ENCODE results near the gene PIH1D1. TPM values are rescaled to one million over a fixed set of nuclear protein-coding genes. Genes with fewer than 3 reads are reported as not detected.
"Not testable (repeated sequence)": the region's sequence is repeated elsewhere in the genome, so short reads cannot be mapped to it uniquely, and the experiment has no call there.

The PIH1D1 gene
- total RNA-seq, 2 donors from 2014 or later: 62.9 to 74.1 TPM

DNA sequence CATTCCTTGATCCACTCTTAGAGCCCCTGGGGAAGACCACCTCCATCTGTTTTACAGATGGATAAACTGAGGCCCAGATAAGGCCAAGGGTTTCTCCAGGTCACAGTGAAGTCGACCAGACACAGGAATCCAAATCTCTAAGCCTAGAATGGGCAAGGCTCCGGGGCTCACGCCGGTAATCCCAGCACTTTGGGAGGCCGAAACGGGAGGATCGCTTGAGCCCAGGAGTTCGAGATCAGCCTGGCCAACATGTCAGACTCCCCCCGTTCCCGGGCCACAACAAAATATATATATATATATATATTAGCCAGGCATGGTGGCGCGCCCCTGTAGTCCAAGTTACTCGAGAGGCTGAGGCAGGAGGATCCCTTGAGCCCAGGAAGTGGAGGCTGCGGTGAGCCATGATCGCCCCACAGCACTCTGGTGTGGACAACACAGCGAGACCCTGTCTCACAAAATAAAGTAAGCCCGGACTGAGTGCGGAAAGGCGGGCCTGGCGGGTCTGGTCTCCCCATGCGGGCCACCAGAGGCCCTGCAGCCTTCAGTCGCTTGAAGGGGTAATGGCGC lies 35.2 kb upstream of the PIH1D1 start:
- intact Hi-C loops (cut with DNase I, micrococcal nuclease): no loop called here
- DNase-seq (no peak), ATAC-seq (no peak)

DNA sequence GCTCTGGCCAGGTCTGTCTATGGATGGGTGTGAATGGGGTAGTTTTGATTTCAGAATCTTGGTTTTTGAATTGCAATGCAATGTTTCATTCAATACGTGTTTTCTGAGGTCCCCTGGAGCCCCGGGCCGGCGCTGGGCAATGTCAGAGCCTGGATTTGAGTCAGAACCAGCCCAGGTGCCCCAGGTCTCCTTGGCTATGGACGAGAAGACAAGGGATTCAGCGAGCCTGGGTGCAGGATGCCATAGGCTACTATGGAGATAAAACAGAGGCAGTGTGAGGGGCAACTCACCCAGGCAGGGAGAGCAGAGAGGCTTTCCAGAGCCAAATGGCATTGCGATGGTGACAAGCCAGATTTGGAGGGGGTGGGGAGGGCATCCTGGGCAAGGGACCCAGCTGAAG lies 34.6 kb upstream of the PIH1D1 start:
- DNase-seq: no peak
- no peak for ATAC-seq
- intact Hi-C loops (cut with DNase I, micrococcal nuclease): no loop called here

DNA sequence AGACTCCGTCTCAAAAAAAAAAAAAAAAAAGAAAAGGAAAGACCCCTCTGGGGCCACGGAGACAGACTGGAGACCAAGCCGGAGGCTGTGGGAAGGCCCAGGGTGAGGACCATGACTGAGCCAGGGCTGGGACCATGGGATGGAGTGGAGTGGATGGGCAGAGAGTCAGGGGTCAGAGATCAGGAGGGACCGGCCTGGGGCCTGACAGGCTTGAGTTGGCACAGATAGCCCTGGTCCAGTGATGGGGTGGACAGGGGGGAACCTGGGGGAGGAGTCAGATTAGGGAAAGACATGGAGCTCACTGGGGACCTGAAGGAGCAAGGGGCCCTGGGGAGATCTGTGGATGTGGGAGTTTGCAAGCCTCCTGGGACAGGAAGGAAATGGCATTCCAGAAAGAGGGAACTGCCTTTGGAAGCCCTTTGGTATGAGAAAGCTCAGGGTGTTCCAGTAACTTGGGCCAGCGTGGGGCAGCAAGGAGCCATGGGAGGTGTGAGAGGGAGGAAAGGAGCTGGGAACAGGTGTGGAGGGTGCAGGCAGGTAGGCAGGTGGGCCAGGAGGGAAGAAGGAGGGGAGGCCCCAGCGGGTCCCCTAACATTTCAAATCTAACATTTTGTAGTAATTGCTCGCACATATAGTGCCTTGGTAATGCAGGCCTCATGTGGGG lies 29.5 kb upstream of the PIH1D1 start:
- ATAC-seq: no peak
- intact Hi-C loops (cut with DNase I, micrococcal nuclease): no loop called here
- DNase-seq: no peak

DNA sequence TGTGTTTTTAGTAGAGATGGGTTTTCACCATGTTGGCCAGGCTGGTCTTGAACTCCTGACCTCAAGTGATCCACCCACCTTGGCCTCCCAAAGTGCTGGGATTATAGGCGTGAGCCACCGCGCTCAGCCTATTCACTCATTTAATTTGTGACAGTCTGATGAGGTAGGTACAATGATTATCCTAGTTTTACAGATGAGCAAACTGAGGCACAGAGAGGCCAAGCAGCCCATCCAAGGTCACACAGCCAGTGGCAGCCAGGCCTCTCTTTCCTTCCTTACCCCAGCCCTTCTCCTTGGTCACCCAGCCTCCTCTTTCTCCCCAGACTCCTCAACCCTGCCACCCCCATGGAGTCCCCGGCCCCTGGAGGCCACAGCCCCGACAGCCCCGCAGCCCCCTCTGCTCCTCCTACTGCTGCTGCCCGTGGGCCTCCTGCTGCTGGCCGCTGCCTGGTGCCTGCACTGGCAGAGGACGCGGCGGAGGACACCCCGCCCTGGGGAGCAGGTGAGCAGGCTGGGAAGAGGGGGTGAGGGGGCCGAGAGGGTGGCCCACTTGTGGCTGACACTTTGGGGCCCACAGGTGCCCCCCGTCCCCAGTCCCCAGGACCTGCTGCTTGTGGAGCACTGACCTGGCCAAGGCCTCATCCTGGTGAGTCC lies 28.5 kb upstream of the PIH1D1 start:
- no peak for ATAC-seq
- no peak for DNase-seq
- intact Hi-C loops (cut with DNase I, micrococcal nuclease): no loop called here

DNA sequence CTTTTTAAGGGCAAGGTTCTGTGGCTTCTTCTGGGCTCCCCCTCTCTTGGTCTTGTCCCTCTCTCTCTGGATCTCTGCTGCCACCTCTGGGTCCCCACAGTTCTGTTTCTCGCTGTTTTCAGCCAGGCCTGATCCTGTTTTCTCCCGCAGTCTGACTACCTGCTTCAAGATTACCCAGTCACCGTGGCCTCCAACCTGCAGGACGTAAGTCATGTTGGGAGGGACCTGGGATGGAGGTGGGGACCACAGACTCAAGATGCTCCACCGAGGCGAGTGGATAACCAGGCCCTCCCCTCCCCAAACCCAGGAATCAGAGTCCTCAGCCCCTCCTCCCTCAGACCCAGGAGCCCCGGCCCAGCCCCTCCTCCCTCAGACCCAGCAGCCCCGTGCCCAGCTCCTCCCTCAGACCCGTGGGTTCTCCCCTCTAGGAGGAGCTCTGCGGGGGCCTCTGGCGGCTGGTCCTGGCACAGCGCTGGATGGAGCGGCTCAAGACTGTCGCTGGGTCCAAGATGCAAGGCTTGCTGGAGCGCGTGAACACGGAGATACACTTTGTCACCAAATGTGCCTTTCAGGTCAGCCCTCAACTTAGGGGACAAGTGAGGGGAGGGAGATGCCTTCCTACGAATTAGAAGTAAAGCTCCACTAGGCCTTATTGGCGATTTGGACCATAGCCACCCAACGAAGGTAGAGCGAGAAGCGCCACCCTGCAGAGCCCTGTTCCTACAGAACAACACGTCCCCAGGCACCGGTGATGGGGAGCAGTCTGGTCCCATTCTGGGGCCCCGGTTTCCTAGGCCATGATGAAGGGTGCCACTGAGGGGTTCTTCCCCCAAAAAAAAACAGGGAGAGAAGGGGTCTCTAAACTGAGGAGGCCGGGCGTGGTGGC lies 24.6 kb upstream of the PIH1D1 start:
- DNase-seq: peak in 1 of 2 donors; percentile 44
- intact Hi-C loops (cut with DNase I, micrococcal nuclease): no loop called here
- ATAC-seq: no peak

DNA sequence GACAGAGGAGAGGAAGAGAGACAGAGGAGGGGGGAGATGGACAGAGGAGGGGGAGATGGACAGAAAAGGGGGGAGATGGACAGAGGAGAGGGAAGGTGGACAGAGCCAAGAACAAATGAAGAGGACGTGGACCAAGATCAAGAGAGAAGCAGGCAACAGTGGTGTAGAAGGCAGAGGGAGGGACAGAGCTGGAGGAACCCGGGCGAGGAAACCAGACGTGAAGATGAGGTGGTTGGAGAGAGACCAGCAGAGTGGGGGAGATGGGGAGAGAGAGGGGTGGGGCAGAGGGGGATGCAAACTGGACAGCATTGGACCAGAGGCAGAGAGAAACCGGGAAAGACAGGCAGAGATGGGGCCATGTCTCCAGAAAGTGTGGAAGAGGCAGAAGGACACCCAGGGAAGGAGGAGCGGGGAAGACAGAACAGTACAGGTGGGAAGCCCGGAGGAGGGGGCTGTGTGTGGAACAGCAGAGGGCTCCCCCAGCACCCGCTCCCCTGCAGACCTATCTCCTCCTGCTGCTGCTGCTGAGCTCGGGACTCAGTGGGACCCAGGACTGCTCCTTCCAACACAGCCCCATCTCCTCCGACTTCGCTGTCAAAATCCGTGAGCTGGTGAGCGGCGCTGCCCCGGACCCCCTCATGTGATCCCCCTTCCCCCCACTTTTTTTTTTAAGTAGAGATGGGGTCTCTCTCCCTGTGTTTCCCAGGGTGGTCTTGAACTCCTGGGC lies 23.7 kb upstream of the PIH1D1 start:
- DNase-seq (no peak), ATAC-seq (no peak)
- intact Hi-C loops (cut with DNase I, micrococcal nuclease): no loop called here

DNA sequence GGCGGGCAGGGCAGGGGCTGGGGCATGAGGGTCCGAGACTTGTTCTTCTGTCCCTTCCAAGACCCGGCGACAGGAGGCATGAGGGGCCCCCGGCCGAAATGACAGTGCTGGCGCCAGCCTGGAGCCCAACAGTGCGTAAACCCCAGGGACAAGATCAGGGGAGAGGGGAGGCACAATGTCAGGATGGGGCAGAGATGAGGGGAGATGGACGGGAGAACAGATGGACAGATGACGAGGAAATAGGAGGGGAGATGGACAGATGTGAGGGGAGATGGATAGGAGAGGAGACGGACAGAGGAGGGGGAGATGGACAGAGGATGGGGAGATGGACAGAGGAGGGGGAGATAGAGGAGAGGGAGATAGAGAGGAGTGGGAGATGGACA lies 22.9 kb upstream of the PIH1D1 start:
- ATAC-seq (no peak), DNase-seq (no peak)
- intact Hi-C loops (cut with DNase I, micrococcal nuclease): no loop called here

DNA sequence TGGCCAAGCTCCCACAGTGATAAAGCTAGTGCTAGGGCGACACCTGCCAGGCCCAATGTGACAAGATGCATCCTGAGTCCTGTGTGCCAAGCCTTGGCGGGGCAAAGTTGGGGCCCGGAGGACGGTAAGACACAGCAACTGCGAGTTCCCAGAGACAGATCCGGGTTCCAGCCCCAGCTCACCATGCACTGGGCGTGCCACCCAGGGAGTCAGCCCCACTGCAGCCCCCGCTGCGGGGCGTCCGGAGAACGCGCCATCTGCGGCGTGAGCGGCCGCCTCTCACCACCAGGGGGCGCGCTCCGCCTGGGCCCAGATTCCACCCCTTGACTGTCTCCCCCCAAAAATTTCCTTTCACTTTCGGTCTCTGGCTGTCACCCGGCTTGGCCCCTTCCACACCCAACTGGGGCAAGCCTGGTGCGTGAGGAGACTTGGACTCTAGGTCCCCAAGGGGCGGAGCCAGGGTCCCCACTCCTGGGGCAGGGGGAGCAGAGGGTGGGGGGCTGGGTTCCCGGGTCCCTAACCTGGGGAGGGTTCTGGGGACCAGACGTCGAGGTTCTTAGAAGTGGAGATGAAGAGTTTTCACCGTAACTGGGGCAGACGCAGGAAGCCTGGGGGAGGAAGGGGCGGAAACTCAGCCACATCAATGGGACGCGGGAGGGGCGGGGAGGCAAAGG lies 22.4 kb upstream of the PIH1D1 start, which contains the start of gene FLT3LG:
FLT3LG (plus strand) TSS at position 348 of the 674 bp plus-strand sequence. CDS start 425 bp downstream, outside the sequence.
- peak; percentile 66 for ATAC-seq
- intact Hi-C loops (cut with DNase I, micrococcal nuclease): no loop called here
- peak; percentile 81 to 82 for DNase-seq

DNA sequence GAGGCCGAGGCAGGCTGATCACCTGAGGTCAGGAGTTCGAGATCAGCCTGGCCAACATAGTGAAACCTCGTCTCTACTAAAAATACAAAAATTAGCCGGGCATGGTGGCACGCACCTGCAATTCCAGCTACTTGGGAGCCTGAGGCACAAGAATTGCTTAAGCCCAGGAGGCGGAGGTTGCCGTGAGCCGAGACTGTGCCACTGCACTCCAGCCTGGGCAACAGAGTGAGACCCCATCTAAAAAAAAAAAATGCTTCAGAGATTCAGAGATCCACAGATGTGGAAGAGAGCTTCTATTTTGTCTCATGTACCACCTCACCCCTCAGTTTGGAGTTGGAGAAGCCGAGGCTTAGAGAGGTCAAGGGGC lies 21.9 kb upstream of the PIH1D1 start:
- ATAC-seq; DNase-seq; intact Hi-C loops (cut with DNase I, micrococcal nuclease): not testable (repeated sequence)

DNA sequence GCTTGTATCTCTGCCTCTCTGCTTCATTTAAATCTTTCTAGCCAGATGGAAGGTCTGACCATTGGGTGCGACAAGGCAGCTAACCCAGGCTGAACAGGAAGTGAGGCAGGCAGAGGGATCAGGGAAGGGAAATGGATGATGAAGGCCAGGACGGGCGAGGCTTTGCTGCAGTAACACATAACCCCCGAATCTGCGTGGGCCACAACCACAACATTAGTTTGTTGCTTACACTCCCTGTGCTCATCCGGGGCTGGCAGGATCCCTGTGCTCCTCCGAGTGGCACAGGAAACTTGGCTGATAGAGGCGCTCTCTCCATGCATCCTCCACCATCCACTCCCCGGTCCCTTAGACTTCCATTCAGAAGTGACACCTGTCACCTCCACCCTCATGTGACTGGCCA lies 21.3 kb upstream of the PIH1D1 start:
- ATAC-seq (no peak), DNase-seq (no peak)
- intact Hi-C loops (cut with DNase I, micrococcal nuclease): no loop called here

DNA sequence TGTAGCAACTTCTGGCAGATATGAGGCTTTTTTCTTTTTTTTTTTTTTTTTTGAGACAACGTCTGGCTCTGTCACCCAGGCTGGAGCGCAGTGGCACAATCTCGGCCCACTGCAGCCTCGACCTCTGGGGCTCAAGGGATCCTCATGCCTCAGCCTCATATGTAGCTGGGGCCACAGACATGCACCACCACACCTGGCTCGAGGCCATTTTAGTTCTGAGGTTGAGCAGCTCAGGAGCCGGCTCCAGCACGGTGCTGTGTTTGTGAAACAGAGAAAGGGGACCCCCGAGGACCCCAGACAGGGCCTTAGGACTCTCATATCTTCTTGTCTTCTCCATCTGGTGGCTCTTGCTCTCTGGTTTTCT lies 19.0 kb upstream of the PIH1D1 start:
- no peak for DNase-seq

DNA sequence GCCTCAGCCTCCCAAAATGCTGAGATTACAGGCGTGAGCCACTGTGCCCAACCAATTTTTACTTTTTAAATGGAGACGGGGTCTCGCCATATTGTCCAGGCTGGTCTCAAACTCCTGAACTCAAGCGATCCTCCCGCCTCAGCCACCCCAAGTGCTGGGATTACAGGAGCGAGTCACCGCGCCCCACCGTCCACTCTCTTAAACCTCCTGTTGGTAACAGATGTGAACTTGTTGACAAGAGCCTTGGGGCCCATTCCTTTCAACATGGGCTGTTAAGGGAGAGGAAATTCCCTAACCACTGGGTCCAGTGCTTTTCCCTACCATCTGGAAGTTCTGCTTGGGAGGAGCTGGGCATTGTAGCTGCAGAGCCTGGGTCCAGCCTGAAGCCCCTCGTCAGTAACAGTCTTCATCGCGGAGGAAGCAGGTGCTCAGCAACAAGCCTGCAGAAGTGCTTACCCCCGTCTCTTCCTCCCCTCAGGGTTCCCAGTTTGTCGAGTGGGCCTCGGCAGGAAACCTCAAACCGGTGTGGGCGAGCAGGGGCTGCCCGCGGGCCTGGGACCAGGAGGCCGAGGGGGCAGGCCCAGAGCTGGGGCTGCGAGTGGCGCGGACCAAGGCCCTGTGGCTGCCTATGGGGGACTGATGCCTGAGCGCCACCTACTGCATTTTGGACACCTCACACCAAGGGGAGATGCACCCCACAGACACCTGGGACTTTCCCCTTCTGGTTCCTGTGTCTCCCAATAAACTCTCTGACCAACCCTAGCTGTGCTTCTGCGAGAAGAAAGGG lies 18.4 kb upstream of the PIH1D1 start:
- DNase-seq: no peak
- intact Hi-C loops (cut with DNase I, micrococcal nuclease): no loop called here
- ATAC-seq: peak; percentile 16

More for the DNA sequence above, 19.0 kb upstream of the PIH1D1 start:
- intact Hi-C loops (cut with DNase I, micrococcal nuclease): no loop called here
- ATAC-seq: no peak

DNA sequence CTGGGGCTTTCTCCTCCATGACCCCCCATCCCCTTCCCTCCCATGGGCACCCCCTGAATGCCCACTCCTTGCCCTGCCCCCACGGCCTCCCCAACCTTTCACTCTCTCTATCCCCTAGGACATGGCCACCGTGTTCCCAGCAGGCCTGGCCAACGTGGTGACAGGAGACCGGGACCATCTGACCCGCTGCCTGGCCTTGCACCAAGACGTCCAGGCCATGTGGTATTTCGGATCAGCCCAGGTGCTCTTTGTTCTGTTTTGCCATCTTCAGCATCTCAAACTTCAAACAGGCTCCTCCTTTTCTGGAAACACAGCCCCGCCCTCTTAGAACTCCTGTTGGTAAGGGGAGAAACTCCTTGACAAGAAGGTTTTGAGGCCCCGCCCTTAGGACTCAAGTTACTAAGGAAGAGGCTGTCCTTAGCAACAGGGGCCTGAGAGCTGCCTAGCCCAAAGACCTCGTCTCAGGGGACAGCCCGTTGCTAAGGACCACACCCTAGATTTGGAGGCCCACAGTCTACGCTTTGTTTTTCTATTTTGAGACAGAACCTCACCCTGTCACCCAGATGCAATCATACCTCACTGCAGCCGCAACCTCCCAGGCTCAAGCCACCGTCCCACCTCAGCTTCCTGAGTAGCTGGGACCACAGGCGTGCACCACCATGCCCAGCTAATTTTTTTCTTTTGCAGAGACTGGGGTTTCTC lies 17.3 kb upstream of the PIH1D1 start:
- intact Hi-C loops (cut with DNase I, micrococcal nuclease): no loop called here
- DNase-seq (peak; percentile 63 to 76), ATAC-seq (peak; percentile 49)

DNA sequence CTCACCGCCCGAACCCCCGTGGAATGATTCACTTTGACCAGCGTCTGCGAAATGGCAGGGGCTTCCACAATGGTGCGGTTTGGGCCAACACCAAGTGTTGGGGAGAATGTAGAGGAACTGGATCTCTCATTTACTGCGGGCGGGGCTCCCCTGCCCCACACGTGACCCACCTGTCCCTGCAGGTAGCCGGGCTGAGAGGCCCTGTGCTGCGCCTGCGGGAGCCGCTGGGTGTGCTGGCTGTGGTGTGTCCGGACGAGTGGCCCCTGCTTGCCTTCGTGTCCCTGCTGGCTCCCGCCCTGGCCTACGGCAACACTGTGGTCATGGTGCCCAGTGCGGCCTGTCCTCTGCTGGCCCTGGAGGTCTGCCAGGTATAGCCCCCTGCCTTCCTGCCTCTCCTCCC lies 16.6 kb upstream of the PIH1D1 start:
- no peak for DNase-seq
- intact Hi-C loops (cut with DNase I, micrococcal nuclease): no loop called here
- no peak for ATAC-seq

DNA sequence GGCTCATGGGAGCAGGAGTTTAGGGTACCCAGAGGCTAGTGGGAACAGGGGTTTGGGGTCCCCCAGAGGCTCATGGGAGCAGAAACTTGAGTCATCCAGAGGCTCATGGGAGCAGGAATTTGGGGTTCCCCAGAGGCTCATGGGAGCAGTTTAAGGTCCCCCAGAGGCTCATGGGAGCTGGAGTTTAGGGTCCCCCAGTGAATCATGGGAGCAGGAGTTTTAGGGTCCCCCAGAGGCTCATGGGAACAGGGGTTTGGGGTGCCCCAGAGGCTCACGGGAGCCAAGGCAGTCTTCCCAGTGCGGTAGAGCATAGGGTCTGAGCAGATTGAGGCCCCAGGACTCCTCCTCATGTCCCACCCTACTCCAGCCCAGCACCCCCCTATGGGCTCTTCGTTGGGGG lies 13.8 kb upstream of the PIH1D1 start:
- ATAC-seq (no peak), DNase-seq (no peak)
- intact Hi-C loops (cut with DNase I, micrococcal nuclease): no loop called here

DNA sequence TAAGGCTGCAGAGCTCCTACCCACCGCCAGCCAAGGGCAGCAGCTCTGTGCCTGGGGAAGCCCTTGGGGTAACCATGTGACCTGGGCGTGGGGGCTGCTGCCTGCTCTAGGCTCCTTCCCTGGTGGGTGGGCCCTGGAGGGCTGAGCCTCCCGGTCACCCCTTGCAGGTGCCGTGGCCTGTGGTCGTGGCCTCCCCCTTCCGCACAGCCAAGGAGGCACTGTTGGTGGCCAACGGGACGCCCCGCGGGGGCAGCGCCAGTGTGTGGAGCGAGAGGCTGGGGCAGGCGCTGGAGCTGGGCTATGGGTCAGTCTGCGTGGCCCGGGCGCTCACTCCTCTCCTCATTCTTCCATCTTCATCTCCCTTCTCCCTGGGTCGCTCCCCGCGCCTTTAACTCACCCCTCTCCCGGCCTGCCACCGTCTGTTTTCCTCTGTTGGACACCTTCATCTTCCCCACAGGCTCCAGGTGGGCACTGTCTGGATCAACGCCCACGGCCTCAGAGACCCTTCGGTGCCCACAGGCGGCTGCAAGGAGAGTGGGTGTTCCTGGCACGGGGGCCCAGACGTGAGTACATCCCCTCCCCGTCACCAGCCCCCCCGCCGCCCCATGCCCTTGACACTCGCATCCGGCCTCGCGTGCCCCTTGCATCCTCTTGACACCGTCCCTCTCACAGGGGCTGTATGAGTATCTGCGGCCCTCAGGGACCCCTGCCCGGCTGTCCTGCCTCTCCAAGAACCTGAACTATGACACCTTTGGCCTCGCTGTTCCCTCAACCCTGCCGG lies 12.5 kb upstream of the PIH1D1 start:
- DNase-seq (no peak), ATAC-seq (no peak)
- intact Hi-C loops (cut with DNase I, micrococcal nuclease): no loop called here

Data from left colon (tissue), 2 donors.